Measurements from ENCODE around the gene DNAH17. TPM values are rescaled to one million over a fixed set of nuclear protein-coding genes. Genes with fewer than 3 reads are reported as not detected.

The DNAH17 gene
- total RNA-seq, 1 donor from 2014 or later: not detected

DNA sequence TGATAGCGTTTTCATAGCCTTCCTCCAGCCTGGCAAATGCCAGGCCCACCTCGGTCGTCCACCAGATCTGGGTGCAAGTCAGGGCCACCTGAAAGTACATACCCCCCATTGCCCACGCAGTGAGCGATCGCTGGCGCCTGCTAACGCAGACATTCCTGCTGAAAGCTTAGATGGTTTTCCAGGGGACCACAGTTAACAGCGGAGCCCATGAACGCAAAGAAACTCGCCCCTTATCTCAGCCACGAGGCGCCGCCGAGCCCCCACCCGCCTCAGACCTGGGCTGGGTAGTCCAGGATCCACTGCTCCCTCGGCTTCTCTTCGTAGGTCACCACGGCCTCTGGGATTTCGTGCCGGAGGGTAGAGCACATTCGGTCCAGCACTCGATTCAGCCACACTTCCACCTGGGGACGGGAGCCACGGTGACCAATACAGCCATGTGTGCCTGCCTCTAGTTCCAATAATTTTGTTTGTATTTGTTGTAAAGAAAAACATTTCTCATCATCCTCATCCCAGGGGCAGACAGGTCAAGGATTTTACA, 74.5 kb downstream of the DNAH17 start:
- no peak for TF ChIP-seq CTCF (IDR thresholded peaks at IDR 0.05)
- Histone ChIP-seq H3K36me3 (no peaks in the 10 kb centered on the region), H3K9me3 (no peaks in the 10 kb centered on the region), H3K27ac (no peak overlapping the region), H3K27me3 (no peaks in the 10 kb centered on the region), H3K4me3 (no peak overlapping the region), H3K4me1 (no peaks in the 10 kb centered on the region)
- no peak for DNase-seq (ENCODE audit: low spot score in 2 of 2)
- intact Hi-C loops (cut with DNase I): no loop called here

DNA sequence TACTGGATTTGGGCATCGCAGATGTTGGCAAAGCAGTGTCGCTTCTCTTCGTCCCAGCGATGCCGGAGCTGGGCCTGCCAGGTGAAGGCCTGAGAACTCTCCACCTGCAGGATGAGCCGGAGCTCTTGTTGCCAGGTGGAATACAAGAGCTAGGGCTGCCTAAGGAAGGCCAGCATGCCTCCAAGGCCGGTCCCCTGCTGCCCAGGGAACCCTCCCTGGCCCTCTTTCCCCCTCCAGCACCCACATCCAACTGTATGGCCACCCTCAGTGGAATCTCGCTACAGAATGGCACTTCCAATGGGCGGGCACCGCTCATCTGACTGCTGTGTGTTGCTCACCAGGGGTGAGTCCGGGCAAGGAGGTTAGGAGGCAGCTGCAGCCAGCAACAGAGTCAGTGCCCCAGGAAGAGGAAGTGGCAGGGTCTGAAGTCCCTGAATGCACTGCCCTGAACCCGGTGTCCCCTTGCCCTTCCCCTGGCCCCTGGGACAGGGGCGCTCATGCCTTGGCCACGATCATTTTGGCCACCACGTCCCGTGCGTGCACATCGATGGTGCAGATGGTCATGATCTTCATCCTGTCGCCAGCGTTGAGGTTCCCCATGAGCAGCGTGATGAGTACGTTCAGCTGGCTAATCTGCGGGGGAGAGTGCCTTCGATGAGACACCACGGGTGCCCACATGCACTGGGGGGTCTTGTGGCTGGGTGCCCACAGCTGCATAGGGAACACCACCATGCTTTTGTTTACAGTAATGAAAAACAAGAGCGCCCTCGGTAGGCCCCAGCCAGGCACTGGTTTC, 75.8 kb downstream of the DNAH17 start:
- no peaks in the 10 kb centered on the region for H3K36me3 ChIP-seq
- H3K27me3 ChIP-seq: no peaks in the 10 kb centered on the region
- no peak for DNase-seq (ENCODE audit: low spot score in 2 of 2)
- H3K4me1 ChIP-seq: no peaks in the 10 kb centered on the region
- no peak overlapping the region for H3K4me3 ChIP-seq
- no peak overlapping the region for H3K27ac ChIP-seq
- no peak for TF ChIP-seq CTCF (IDR thresholded peaks at IDR 0.05)
- intact Hi-C loops (cut with DNase I): no loop called here
- H3K9me3 ChIP-seq: no peaks in the 10 kb centered on the region

DNA sequence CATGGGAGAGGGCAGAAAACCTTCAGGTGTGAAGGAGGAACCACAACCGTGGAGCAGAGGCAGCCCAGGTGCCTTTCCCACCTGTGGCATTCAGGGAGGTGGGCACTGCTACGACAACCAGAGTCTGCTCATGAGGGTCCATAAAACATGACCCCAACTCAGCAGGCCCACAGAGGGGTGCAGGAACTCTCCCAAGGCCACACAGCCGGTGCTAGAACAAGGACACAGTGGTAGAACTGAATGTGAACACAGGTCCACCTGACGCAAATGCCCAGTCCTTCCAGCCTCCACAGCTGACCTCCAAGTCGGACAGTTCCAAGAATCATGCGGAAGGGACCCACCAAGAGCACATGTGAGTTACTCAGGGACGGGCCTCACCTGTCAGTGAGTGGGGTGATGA, 76.4 kb downstream of the DNAH17 start:
- Histone ChIP-seq H3K4me1 (no peaks in the 10 kb centered on the region), H3K36me3 (no peaks in the 10 kb centered on the region), H3K27ac (no peak overlapping the region), H3K9me3 (no peaks in the 10 kb centered on the region), H3K4me3 (no peak overlapping the region), H3K27me3 (no peaks in the 10 kb centered on the region)
- intact Hi-C loops (cut with DNase I): no loop called here
- DNase-seq (ENCODE audit: low spot score in 2 of 2): no peak
- no peak for TF ChIP-seq CTCF (IDR thresholded peaks at IDR 0.05)

GRCh38 chr17:78499715-78500540, 77.3 kb downstream of the DNAH17 start:
- no peak for TF ChIP-seq CTCF (IDR thresholded peaks at IDR 0.05)
- intact Hi-C loops (cut with DNase I): no loop called here
- Histone ChIP-seq H3K36me3 (no peaks in the 10 kb centered on the region), H3K9me3 (no peaks in the 10 kb centered on the region), H3K4me3 (no peak overlapping the region), H3K27me3 (no peaks in the 10 kb centered on the region), H3K27ac (no peak overlapping the region), H3K4me1 (no peaks in the 10 kb centered on the region)
- no peak for DNase-seq (ENCODE audit: low spot score in 2 of 2)

GRCh38 chr17:78498848-78499247, 78.3 kb downstream of the DNAH17 start:
- Histone ChIP-seq H3K4me3 (no peak overlapping the region), H3K27me3 (no peaks in the 10 kb centered on the region)
- DNase-seq (ENCODE audit: low spot score in 2 of 2): no peak

More at GRCh38 chr17:78498848-78499247, 78.3 kb downstream of the DNAH17 start:
- Histone ChIP-seq H3K36me3 (no peaks in the 10 kb centered on the region), H3K27ac (no peak overlapping the region), H3K4me1 (no peaks in the 10 kb centered on the region), H3K9me3 (no peaks in the 10 kb centered on the region)
- TF ChIP-seq CTCF (IDR thresholded peaks at IDR 0.05): no peak
- intact Hi-C loops (cut with DNase I): no loop called here

All from ascending aorta (tissue), 2 donors.